Progenitor cell of endocrine pancreas (in vitro differentiated cells): ENCODE data around the gene SUGCT. TPM values are rescaled to one million over a fixed set of nuclear protein-coding genes. Genes with fewer than 3 reads are reported as not detected.

Source experiments
- DNase-seq: peaks from one replicate; pipeline ENCODE4 v3.0.0; 2021; ENCODE audit warnings: low spot score; ENCODE audit not compliant: unreplicated experiment
- H3K27ac Mint-ChIP-seq: 2 replicates; pipeline ENCODE4 v1.8.0; 2021; ENCODE audit warnings: mild to moderate bottlenecking, moderate library complexity, mixed read lengths
- H3K27me3 Mint-ChIP-seq: 2 replicates; pipeline ENCODE4 v1.8.0; 2021; ENCODE audit warnings: mixed read lengths
- H3K36me3 Mint-ChIP-seq: 2 replicates; pipeline ENCODE4 v1.8.0; 2022; ENCODE audit warnings: mixed read lengths; ENCODE audit not compliant: insufficient read depth
- H3K4me1 Mint-ChIP-seq: 2 replicates; pipeline ENCODE4 v1.8.0; 2021; ENCODE audit warnings: low read depth, mixed read lengths
- H3K4me3 Mint-ChIP-seq: 2 replicates; pipeline ENCODE4 v1.8.0; 2021; ENCODE audit warnings: low read depth, mild to moderate bottlenecking, moderate library complexity, mixed read lengths
- H3K9me3 Mint-ChIP-seq: 2 replicates; pipeline ENCODE4 v1.8.0; 2021; ENCODE audit warnings: low read depth, mixed read lengths
- total RNA-seq: library from RNA; stranded (reverse); gene quantifications from 2 replicates; pipeline ENCODE4 v1.2.1, GENCODE V29; 2021
- TF ChIP-seq, protein P1 (sequence below): fragments of 200-600 bp; sonication (generic); IDR thresholded peaks from one replicate; pipeline ENCODE4 v1.5.0; 2021; ENCODE audit warnings: antibody characterized with exemption, mild to moderate bottlenecking; ENCODE audit not compliant: unreplicated experiment

The SUGCT gene
- total RNA-seq, 1 donor from 2014 or later: 6.2 TPM

DNA sequence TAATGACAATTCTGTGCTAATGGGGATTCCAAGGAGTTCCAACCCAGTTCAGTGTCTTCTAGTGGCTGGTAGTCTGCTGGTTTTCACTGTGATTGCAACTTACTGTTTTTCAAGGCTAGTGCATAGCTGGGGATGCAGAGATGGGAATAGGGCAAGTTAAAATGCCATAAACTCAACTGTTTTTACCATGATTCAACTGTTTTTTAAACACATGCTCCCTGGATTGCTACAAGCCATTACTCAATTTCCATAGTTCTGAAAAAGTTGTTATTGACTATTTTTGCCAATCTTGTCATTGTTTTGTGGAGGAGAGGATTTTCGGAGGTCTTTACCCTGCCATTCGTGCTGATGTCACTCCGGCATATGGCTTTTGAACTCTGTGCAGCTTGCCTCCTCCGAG lies 245.3 kb downstream of the SUGCT start:
- Mint-ChIP-seq H3K9me3 (peaks cover 15% of the 10 kb centered on the region), H3K4me3 (no peak overlapping the region), H3K27me3 (no peaks in the 10 kb centered on the region), H3K4me1 (no peaks in the 10 kb centered on the region), H3K36me3 (peaks cover 2% of the 10 kb centered on the region), H3K27ac (no peak overlapping the region)
- TF ChIP-seq, protein P1, sequence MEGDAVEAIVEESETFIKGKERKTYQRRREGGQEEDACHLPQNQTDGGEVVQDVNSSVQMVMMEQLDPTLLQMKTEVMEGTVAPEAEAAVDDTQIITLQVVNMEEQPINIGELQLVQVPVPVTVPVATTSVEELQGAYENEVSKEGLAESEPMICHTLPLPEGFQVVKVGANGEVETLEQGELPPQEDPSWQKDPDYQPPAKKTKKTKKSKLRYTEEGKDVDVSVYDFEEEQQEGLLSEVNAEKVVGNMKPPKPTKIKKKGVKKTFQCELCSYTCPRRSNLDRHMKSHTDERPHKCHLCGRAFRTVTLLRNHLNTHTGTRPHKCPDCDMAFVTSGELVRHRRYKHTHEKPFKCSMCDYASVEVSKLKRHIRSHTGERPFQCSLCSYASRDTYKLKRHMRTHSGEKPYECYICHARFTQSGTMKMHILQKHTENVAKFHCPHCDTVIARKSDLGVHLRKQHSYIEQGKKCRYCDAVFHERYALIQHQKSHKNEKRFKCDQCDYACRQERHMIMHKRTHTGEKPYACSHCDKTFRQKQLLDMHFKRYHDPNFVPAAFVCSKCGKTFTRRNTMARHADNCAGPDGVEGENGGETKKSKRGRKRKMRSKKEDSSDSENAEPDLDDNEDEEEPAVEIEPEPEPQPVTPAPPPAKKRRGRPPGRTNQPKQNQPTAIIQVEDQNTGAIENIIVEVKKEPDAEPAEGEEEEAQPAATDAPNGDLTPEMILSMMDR: no peak
- no peak for DNase-seq

DNA sequence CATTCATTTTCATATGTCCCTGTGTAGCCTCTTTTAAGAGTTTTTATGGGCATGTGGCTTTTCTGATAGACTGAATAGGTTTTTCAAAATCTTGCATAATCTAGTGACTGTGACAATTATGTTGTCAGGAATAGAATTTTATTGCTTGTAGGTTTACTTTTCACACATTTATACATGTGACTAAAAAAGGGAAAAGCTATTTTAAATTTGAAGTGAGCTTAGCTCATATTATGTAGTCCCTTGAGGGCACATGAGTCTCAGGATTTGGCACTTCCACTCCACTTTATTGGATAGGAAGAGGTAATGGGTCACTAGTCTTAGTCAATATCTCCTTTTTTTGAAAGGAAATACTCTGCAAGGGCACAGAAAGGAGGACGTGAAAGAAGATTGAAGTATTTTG lies 247.3 kb downstream of the SUGCT start:
- Mint-ChIP-seq H3K4me1 (no peaks in the 10 kb centered on the region), H3K9me3 (peaks cover 15% of the 10 kb centered on the region), H3K27ac (no peak overlapping the region), H3K36me3 (peaks cover 2% of the 10 kb centered on the region), H3K4me3 (no peak overlapping the region), H3K27me3 (no peaks in the 10 kb centered on the region)
- no peak for DNase-seq
- TF ChIP-seq, protein P1: no peak

DNA sequence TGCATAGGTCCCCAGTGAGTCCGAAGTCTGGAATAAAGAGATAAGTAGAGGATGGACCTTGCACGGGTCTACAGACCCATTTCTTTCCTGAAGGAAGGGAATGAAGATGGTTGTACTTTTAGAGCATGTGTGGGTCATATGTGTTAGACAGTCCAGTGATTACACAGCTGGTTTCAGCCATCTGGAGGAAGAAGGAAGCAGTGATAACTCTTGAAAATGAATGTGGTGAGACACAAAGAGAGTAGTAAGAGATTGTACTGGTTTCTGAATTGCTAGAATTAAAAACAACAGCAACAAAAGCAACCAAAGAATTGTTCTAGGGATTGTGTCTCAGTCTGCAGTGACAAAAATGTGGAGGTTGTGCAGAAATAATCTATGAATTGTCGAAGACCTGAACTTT lies 258.9 kb downstream of the SUGCT start:
- no peak for DNase-seq
- TF ChIP-seq, protein P1: no peak
- Mint-ChIP-seq H3K36me3 (no peaks in the 10 kb centered on the region), H3K4me1 (no peaks in the 10 kb centered on the region), H3K9me3 (no peaks in the 10 kb centered on the region), H3K27ac (no peak overlapping the region), H3K27me3 (no peaks in the 10 kb centered on the region), H3K4me3 (no peak overlapping the region)

DNA sequence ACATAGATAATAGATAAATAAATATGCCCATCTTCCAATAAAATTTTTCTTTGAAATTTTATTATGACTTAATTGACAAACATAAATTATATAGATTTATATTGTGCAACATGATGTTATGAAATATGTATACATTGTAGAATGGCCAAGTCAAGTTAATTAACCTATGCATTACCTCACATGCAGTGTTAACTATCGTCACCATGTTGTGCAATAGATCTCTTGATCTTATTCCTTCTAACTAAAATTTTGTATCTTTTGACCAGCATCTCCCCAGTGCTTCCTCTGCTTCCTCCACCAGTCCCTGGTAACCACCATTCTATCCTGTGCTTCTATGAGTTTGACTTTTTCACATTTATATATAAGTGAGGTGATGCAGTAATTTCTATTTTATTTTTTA lies 259.6 kb downstream of the SUGCT start:
- TF ChIP-seq, protein P1: no peak
- DNase-seq: no peak
- no peaks in the 10 kb centered on the region for H3K36me3 Mint-ChIP-seq
- H3K9me3 Mint-ChIP-seq: no peaks in the 10 kb centered on the region
- no peak overlapping the region for H3K27ac Mint-ChIP-seq
- no peaks in the 10 kb centered on the region for H3K4me1 Mint-ChIP-seq
- no peak overlapping the region for H3K4me3 Mint-ChIP-seq
- no peaks in the 10 kb centered on the region for H3K27me3 Mint-ChIP-seq

DNA sequence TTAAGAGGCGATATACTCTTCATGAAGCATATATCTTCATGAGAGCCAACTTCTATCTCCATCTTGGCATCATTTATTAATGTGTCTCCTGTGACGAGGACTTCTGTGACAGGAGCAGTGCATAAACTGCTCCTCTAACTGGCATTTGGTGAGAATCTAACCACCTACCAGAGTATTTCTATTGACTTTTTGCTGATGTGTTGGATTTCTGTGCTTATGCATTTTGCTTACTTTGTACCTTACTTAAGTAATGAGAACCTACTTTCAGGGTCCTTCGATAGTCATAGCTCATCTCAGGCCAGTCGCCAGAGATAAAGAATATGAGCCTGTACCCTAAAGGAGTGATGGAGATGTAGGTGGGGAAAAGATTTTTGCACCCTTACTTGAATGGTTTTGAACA lies 265.7 kb downstream of the SUGCT start:
- Mint-ChIP-seq H3K27ac (no peak overlapping the region), H3K36me3 (no peaks in the 10 kb centered on the region), H3K27me3 (no peaks in the 10 kb centered on the region), H3K4me1 (no peaks in the 10 kb centered on the region), H3K4me3 (no peak overlapping the region), H3K9me3 (no peaks in the 10 kb centered on the region)
- no peak for DNase-seq
- TF ChIP-seq, protein P1: no peak
